PFSK-1 (cell line): ENCODE results near the gene KCNT2.

ENCODE experiments used
- POLR2AphosphoS5 ChIP-seq: IDR thresholded peaks from 2 replicates; pipeline ENCODE4 v1.6.1; 2012; ENCODE audit warnings: low read depth, mild to moderate bottlenecking, control low read depth, low read length, moderate library complexity
- TAF1 ChIP-seq: IDR thresholded peaks from 2 replicates; pipeline ENCODE4 v1.6.1; 2012; ENCODE audit warnings: low read length, control low read depth, borderline replicate concordance; ENCODE audit not compliant: insufficient read depth
- TF ChIP-seq, protein P1 (sequence below), 2 experiments: IDR thresholded peaks; 2 replicates each; pipeline versions ENCODE4 v1.6.1 to v1.8.0; 2011 to 2012; ENCODE audit warnings: low read depth in 2 of 2, low read length in 2 of 2, control low read depth in 1 of 2, inconsistent platforms in 1 of 2, mild to moderate bottlenecking in 1 of 2, moderate library complexity in 1 of 2; ENCODE audit not compliant: insufficient read depth in 1 of 2

DNA sequence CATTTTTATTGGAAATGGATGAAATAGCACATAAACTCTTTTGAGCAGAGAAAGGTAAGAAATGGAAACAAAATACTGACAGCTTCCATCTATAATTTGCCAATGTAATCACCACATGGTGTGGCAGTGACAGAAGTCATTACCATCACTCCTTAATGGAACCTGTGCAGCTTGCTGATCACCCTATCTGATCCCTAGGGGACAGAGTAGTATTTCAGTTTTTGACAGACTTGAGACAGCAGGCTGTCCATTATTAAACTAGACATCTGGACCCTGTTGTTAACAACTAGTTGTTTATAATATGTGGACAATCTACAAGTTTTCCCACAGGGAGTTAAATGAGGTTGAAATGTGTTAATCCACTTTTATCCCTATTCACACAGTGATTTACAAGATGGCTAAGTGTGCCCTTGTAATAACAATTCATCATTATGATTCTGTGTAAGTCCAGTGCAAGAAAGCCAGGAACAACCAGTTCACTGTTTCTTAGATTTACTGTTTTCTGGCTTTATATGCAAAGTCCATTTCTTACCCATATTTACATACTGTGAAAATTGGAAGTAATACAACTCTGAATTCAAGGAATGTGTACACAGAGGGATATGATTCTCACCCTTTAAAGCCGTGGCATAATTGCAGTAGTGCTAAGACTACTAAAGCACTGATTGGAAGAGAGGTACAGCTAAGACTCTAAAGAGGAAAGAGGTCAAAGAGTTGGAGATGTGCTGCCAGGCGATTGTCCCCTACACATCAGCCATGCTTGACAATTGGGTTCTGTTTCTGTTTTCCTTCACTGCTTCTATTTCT lies 9.1 kb downstream of the KCNT2 start:
- no peak for TF ChIP-seq POLR2AphosphoS5
- no peak for TF ChIP-seq TAF1
- TF ChIP-seq, protein P1, sequence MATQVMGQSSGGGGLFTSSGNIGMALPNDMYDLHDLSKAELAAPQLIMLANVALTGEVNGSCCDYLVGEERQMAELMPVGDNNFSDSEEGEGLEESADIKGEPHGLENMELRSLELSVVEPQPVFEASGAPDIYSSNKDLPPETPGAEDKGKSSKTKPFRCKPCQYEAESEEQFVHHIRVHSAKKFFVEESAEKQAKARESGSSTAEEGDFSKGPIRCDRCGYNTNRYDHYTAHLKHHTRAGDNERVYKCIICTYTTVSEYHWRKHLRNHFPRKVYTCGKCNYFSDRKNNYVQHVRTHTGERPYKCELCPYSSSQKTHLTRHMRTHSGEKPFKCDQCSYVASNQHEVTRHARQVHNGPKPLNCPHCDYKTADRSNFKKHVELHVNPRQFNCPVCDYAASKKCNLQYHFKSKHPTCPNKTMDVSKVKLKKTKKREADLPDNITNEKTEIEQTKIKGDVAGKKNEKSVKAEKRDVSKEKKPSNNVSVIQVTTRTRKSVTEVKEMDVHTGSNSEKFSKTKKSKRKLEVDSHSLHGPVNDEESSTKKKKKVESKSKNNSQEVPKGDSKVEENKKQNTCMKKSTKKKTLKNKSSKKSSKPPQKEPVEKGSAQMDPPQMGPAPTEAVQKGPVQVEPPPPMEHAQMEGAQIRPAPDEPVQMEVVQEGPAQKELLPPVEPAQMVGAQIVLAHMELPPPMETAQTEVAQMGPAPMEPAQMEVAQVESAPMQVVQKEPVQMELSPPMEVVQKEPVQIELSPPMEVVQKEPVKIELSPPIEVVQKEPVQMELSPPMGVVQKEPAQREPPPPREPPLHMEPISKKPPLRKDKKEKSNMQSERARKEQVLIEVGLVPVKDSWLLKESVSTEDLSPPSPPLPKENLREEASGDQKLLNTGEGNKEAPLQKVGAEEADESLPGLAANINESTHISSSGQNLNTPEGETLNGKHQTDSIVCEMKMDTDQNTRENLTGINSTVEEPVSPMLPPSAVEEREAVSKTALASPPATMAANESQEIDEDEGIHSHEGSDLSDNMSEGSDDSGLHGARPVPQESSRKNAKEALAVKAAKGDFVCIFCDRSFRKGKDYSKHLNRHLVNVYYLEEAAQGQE (IDR thresholded peaks at IDR 0.05; ENCODE audit: insufficient read depth in 1 of 2, low read depth in 2 of 2, low read length in 2 of 2) = no peak
